Liver (tissue), 9 donors: ENCODE results near the gene TBX21. TPM values are rescaled to one million over a fixed set of nuclear protein-coding genes. Genes with fewer than 3 reads are reported as not detected.

Experiments used
- DNase-seq: peaks from one replicate; pipeline ENCODE4 v3.0.0-alpha.2; 2017; ENCODE audit warnings: low spot score
- H3K27ac ChIP-seq, 2 donors: one replicate each; pipeline ENCODE4 v1.7.0; 2013; ENCODE audit warnings: inconsistent platforms in 2 of 2, low read length in 2 of 2, control low read depth in 1 of 2, low read depth in 1 of 2, mild to moderate bottlenecking in 1 of 2
- H3K27me3 ChIP-seq, 4 donors: one replicate each; pipeline versions ENCODE4 v1.6.1 to v1.7.0; 2013; ENCODE audit warnings: low read length in 3 of 4, inconsistent platforms in 1 of 4, mild to moderate bottlenecking in 1 of 4, moderate library complexity in 1 of 4; ENCODE audit not compliant: control insufficient read depth in 4 of 4, insufficient read depth in 4 of 4
- H3K36me3 ChIP-seq, 4 donors: one replicate each; pipeline versions ENCODE4 v1.6.1 to v1.7.0; 2013; ENCODE audit warnings: low read length in 3 of 4, mild to moderate bottlenecking in 3 of 4, low read depth in 1 of 4, moderate library complexity in 1 of 4; ENCODE audit not compliant: control insufficient read depth in 4 of 4, insufficient read depth in 3 of 4
- H3K4me1 ChIP-seq, 4 donors: one replicate each; pipeline versions ENCODE4 v1.6.1 to v1.7.0; 2013; ENCODE audit warnings: low read length in 3 of 4, mild to moderate bottlenecking in 3 of 4, moderate library complexity in 1 of 4; ENCODE audit not compliant: control insufficient read depth in 4 of 4, insufficient read depth in 4 of 4
- H3K4me3 ChIP-seq, 3 donors: one replicate each; pipeline versions ENCODE4 v1.6.1 to v1.7.0; 2013; ENCODE audit warnings: low read length in 3 of 3, control low read depth in 1 of 3, low read depth in 1 of 3, mild to moderate bottlenecking in 1 of 3
- H3K9ac ChIP-seq, 2 donors: one replicate each; pipeline ENCODE4 v1.7.0; 2013; ENCODE audit warnings: low read length in 2 of 2, mild to moderate bottlenecking in 2 of 2, moderate library complexity in 2 of 2, control low read depth in 1 of 2, low read depth in 1 of 2
- H3K9me3 ChIP-seq, 4 donors: one replicate each; pipeline versions ENCODE4 v1.6.1 to v1.7.0; 2013; ENCODE audit warnings: low read length in 3 of 4; ENCODE audit not compliant: control insufficient read depth in 4 of 4
- ATF3 ChIP-seq: IDR thresholded peaks from 2 replicates; pipeline ENCODE4 v1.6.1; 2016; ENCODE audit warnings: antibody characterized with exemption
- EGR1 ChIP-seq, 2 donors: IDR thresholded peaks; 2 replicates each; pipeline ENCODE4 v1.6.1; 2016 to 2018; ENCODE audit warnings: antibody characterized with exemption in 2 of 2, low read depth in 2 of 2
- FOXA1 ChIP-seq: IDR thresholded peaks from 2 replicates; pipeline ENCODE4 v1.6.1; 2016; ENCODE audit warnings: antibody characterized with exemption
- FOXA2 ChIP-seq: IDR thresholded peaks from 2 replicates; pipeline ENCODE4 v1.6.1; 2016; ENCODE audit warnings: antibody characterized with exemption
- GABPA ChIP-seq, 2 donors: IDR thresholded peaks in 1 of 2; conservative IDR thresholded peaks in 1 of 2; 2 replicates each; pipeline ENCODE4 v1.6.1; 2016; ENCODE audit warnings: antibody characterized with exemption in 2 of 2, mild to moderate bottlenecking in 1 of 2, moderate library complexity in 1 of 2
- HNF4A ChIP-seq, 2 donors: conservative IDR thresholded peaks; 2 replicates each; pipeline ENCODE4 v1.6.1; 2016; ENCODE audit warnings: antibody characterized with exemption in 2 of 2, mild to moderate bottlenecking in 2 of 2
- HNF4G ChIP-seq: IDR thresholded peaks from 2 replicates; pipeline ENCODE4 v1.6.1; 2016; ENCODE audit warnings: antibody characterized with exemption
- JUND ChIP-seq, 2 donors: IDR thresholded peaks; 2 replicates each; pipeline ENCODE4 v1.6.1; 2016; ENCODE audit warnings: antibody characterized with exemption in 2 of 2
- MAX ChIP-seq: IDR thresholded peaks from 2 replicates; pipeline ENCODE4 v1.6.1; 2016; ENCODE audit warnings: antibody characterized with exemption
- NR2F2 ChIP-seq: IDR thresholded peaks from 2 replicates; pipeline ENCODE4 v1.6.1; 2016; ENCODE audit warnings: antibody characterized with exemption
- RAD21 ChIP-seq, 2 donors: IDR thresholded peaks; 2 replicates each; pipeline ENCODE4 v1.6.1; 2016; ENCODE audit warnings: antibody characterized with exemption in 2 of 2, mild to moderate bottlenecking in 2 of 2
- REST ChIP-seq: IDR thresholded peaks from 2 replicates; pipeline ENCODE4 v1.6.1; 2016; ENCODE audit warnings: antibody characterized with exemption, mild to moderate bottlenecking
- RXRA ChIP-seq, 2 donors: IDR thresholded peaks; 2 replicates each; pipeline ENCODE4 v1.6.1; 2017 to 2018; ENCODE audit warnings: antibody characterized with exemption in 2 of 2, mild to moderate bottlenecking in 1 of 2
- SP1 ChIP-seq: IDR thresholded peaks from 2 replicates; pipeline ENCODE4 v1.6.1; 2018; ENCODE audit warnings: antibody characterized with exemption, mild to moderate bottlenecking
- TAF1 ChIP-seq: conservative IDR thresholded peaks from 2 replicates; pipeline ENCODE4 v1.6.1; 2016; ENCODE audit warnings: antibody characterized with exemption, mild to moderate bottlenecking
- YY1 ChIP-seq: IDR thresholded peaks from 2 replicates; pipeline ENCODE4 v1.6.1; 2016; ENCODE audit warnings: antibody characterized with exemption, mild to moderate bottlenecking
- WGBS: extraction: QIAGEN DNeasy Blood & Tissue Kit; methylation state at CpG from one replicate; pipeline ENCODE4 v1.1.7; 2013; 5-methylcytosine and 5-hydroxymethylcytosine counted together
- polyA plus RNA-seq, 2 donors: library from polyadenylated mRNA; stranded (reverse) in 1 of 2; unstranded in 1 of 2; fragments of 200-250 nt in 1 of 2; fragments of >200 nt in 1 of 2; fragmentation: Nextera tagmentation in 1 of 2; extraction: Ambion mirVana in 1 of 2; gene quantifications; one replicate each; pipeline versions ENCODE4 v1.2.1 to v1.2.3, GENCODE V29; 2013 to 2015
- total RNA-seq, 2 donors: library from RNA; depleted of rRNA; stranded (reverse); fragments of >200 nt; gene quantifications; one replicate each; pipeline ENCODE4 v1.2.3, GENCODE V29; 2014
- TF ChIP-seq, protein P1 (sequence below): fragments of 150-350 bp; IDR thresholded peaks from 2 replicates; pipeline ENCODE4 v1.5.1; 2017; ENCODE audit warnings: improper control_type of control experiment, low read depth, low read length; ENCODE audit not compliant: missing input control
- TF ChIP-seq, protein P2 (sequence below): IDR thresholded peaks from 2 replicates; pipeline ENCODE4 v1.6.1; 2016; ENCODE audit warnings: antibody characterized with exemption
- donor health status: healthy.
- donor health status: healthy.
- donor health status: healthy.
- donor health status: healthy.
- donor health status: healthy.

The TBX21 gene
- total and polyA plus RNA-seq, 4 donors: 0.19 to 0.59 (median 0.25) TPM; not detected in 1

DNA sequence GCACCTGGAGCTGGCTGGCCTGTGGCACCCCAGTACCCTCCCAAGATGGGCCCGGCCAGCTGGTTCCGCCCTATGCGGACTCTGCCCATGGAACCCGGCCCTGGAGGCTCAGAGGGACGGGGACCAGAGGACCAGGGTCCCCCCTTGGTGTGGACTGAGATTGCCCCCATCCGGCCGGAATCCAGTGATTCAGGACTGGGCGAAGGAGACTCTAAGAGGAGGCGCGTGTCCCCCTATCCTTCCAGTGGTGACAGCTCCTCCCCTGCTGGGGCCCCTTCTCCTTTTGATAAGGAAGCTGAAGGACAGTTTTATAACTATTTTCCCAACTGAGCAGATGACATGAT lies 12.0 kb downstream of the TBX21 start:
- H3K36me3 ChIP-seq: no peaks in the 10 kb centered on the region
- H3K4me3 ChIP-seq: no peak overlapping the region
- no peak overlapping the region for H3K9ac ChIP-seq
- H3K27ac ChIP-seq: no peak overlapping the region
- DNase-seq: no peak
- H3K4me1 ChIP-seq: no peaks in the 10 kb centered on the region
- H3K27me3 ChIP-seq: peaks cover 2 to 5% (median 3%) of the 10 kb centered on the region in 4 donors
- WGBS: 60% methylated on average over 10 of the region's 10 CpGs
- TF ChIP-seq, protein P1, sequence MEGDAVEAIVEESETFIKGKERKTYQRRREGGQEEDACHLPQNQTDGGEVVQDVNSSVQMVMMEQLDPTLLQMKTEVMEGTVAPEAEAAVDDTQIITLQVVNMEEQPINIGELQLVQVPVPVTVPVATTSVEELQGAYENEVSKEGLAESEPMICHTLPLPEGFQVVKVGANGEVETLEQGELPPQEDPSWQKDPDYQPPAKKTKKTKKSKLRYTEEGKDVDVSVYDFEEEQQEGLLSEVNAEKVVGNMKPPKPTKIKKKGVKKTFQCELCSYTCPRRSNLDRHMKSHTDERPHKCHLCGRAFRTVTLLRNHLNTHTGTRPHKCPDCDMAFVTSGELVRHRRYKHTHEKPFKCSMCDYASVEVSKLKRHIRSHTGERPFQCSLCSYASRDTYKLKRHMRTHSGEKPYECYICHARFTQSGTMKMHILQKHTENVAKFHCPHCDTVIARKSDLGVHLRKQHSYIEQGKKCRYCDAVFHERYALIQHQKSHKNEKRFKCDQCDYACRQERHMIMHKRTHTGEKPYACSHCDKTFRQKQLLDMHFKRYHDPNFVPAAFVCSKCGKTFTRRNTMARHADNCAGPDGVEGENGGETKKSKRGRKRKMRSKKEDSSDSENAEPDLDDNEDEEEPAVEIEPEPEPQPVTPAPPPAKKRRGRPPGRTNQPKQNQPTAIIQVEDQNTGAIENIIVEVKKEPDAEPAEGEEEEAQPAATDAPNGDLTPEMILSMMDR: no peak
- no peak for TF ChIP-seq MAX
- no peaks in the 10 kb centered on the region for H3K9me3 ChIP-seq

- Histone ChIP-seq H3K9ac (no peak overlapping the region), H3K27me3 (no peaks in the 10 kb centered on the region), H3K27ac (no peak overlapping the region), H3K4me3 (no peak overlapping the region), H3K36me3 (no peaks in the 10 kb centered on the region), H3K9me3 (peaks cover 0 to 8% (median 4%) of the 10 kb centered on the region in 4 donors), H3K4me1 (no peaks in the 10 kb centered on the region)
- 81% methylated on average over 3 of the region's 3 CpGs for WGBS
- no peak for DNase-seq
- TF ChIP-seq EGR1 (IDR thresholded peaks at IDR 0.05; ENCODE audit: low read depth in 2 of 2): no peak
- TF ChIP-seq YY1: no peak
- no peak for TF ChIP-seq NR2F2
- no peak for TF ChIP-seq HNF4A (conservative IDR thresholded peaks at IDR 0.05)
- no peak for TF ChIP-seq MAX
- TF ChIP-seq JUND (IDR thresholded peaks at IDR 0.05): no peak
- TF ChIP-seq GABPA (IDR thresholded peaks at IDR 0.05 in 1 of 2, conservative IDR thresholded peaks at IDR 0.05 in 1 of 2): no peak
- TF ChIP-seq HNF4G: no peak
- no peak for TF ChIP-seq RXRA (IDR thresholded peaks at IDR 0.05)
- no peak for TF ChIP-seq FOXA2
- TF ChIP-seq, protein P1: no peak
- no peak for TF ChIP-seq SP1
- TF ChIP-seq REST: no peak
- no peak for TF ChIP-seq TAF1
- TF ChIP-seq, protein P2, sequence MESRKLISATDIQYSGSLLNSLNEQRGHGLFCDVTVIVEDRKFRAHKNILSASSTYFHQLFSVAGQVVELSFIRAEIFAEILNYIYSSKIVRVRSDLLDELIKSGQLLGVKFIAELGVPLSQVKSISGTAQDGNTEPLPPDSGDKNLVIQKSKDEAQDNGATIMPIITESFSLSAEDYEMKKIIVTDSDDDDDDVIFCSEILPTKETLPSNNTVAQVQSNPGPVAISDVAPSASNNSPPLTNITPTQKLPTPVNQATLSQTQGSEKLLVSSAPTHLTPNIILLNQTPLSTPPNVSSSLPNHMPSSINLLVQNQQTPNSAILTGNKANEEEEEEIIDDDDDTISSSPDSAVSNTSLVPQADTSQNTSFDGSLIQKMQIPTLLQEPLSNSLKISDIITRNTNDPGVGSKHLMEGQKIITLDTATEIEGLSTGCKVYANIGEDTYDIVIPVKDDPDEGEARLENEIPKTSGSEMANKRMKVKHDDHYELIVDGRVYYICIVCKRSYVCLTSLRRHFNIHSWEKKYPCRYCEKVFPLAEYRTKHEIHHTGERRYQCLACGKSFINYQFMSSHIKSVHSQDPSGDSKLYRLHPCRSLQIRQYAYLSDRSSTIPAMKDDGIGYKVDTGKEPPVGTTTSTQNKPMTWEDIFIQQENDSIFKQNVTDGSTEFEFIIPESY: no peak
- TF ChIP-seq ATF3: no peak
- no peak for TF ChIP-seq RAD21 (IDR thresholded peaks at IDR 0.05)
- TF ChIP-seq FOXA1: no peak
Measured at GRCh38 chr17:47751471-47751870, 18.4 kb downstream of the TBX21 start.
